GM12878 (cell line): ENCODE measurements around the gene IRF2. TPM values are rescaled to one million over a fixed set of nuclear protein-coding genes. Genes with fewer than 3 reads are reported as not detected.

ENCODE experiments used
- CBX5 ChIP-seq: sonication (generic); IDR thresholded peaks from 2 replicates; pipeline ENCODE4 v1.6.1; 2016; ENCODE audit warnings: low read depth, moderate library complexity, mild to moderate bottlenecking, inconsistent platforms
- CEBPB ChIP-seq, 2 experiments: fragments of 150-350 bp in 1 of 2; IDR thresholded peaks; 2 replicates each; pipeline ENCODE4 v1.6.1; 2012 to 2014; ENCODE audit warnings: low read depth in 2 of 2, low read length in 2 of 2, borderline replicate concordance in 1 of 2, inconsistent platforms in 1 of 2
- HDAC6 ChIP-seq: fragments of 200-600 bp; sonication (generic); IDR thresholded peaks from one replicate; pipeline ENCODE4 v1.8.0; 2017; ENCODE audit warnings: antibody characterized with exemption; ENCODE audit not compliant: unreplicated experiment
- MTA2 ChIP-seq: fragments of 450-650 bp; IDR thresholded peaks from 2 replicates; pipeline ENCODE4 v1.6.1; 2016; ENCODE audit warnings: low read depth, mild to moderate bottlenecking, moderate library complexity
- RB1 ChIP-seq: fragments of 450-650 bp; formaldehyde crosslinking; IDR thresholded peaks from 2 replicates; pipeline ENCODE4 v1.6.1; 2017; ENCODE audit warnings: mild to moderate bottlenecking, borderline replicate concordance
- SMAD1 ChIP-seq: fragments of 450-650 bp; IDR thresholded peaks from 2 replicates; pipeline ENCODE4 v1.6.1; 2018; ENCODE audit warnings: mild to moderate bottlenecking, low read depth; ENCODE audit not compliant: partially characterized antibody
- ZZZ3 ChIP-seq: IDR thresholded peaks from 2 replicates; pipeline ENCODE4 v1.6.1; 2011; ENCODE audit warnings: low read depth; ENCODE audit not compliant: control insufficient read depth, insufficient read length
- polyA plus RNA-seq, 11 experiments: library from polyadenylated mRNA; depleted of rRNA in 4 of 11; unstranded in 6 of 11; stranded (reverse) in 5 of 11; fragments of >200 nt; fragmentation: Nextera tagmentation in 4 of 11; fragmentation: Illumina TruSeq in 1 of 11; extraction: Ambion mirVana in 4 of 11; extraction: Trizol in 1 of 11; gene quantifications; 1 replicate in 1 of 11; 2 replicates in 10 of 11; pipeline versions ENCODE4 v1.2.1 to v1.2.3, GENCODE V29; 2011 to 2016; ENCODE audit warnings: inconsistent platforms in 2 of 11, missing spikeins in 2 of 11, low read depth in 1 of 11
- total RNA-seq, 4 experiments: library from RNA; depleted of rRNA in 3 of 4; stranded (reverse); fragments of >200 nt in 3 of 4; fragmentation: Illumina TruSeq in 1 of 4; extraction: Trizol in 1 of 4; gene quantifications; 2 replicates each; pipeline versions ENCODE4 v1.2.1 to v1.2.3, GENCODE V29; 2013 to 2021
- TF ChIP-seq, protein P1 (sequence below): IDR thresholded peaks from 2 replicates; pipeline ENCODE4 v1.6.1; 2012; ENCODE audit warnings: low read depth, low read length, improper control_type of control experiment
- TF ChIP-seq, protein P2 (sequence below): IDR thresholded peaks from 2 replicates; pipeline ENCODE4 v1.6.1; 2011; ENCODE audit warnings: low read depth, mild to moderate bottlenecking, low read length, moderate library complexity, borderline replicate concordance; ENCODE audit errors: extremely low read depth
- TF ChIP-seq, protein P3 (sequence below): fragments of 450-650 bp; IDR thresholded peaks from 2 replicates; pipeline ENCODE4 v1.6.1; 2016; ENCODE audit warnings: mild to moderate bottlenecking, moderate library complexity, borderline replicate concordance
- TF ChIP-seq, protein P4 (sequence below): fragments of 450-650 bp; IDR thresholded peaks from 2 replicates; pipeline ENCODE4 v1.6.1; 2016; ENCODE audit warnings: mild to moderate bottlenecking
- TF ChIP-seq, protein P5 (sequence below): fragments of 450-650 bp; formaldehyde crosslinking; IDR thresholded peaks from 2 replicates; pipeline ENCODE4 v1.4.0; 2022; ENCODE audit warnings: mild to moderate bottlenecking, moderate library complexity
- TF ChIP-seq, protein P6 (sequence below): fragments of 450-650 bp; IDR thresholded peaks from 2 replicates; pipeline ENCODE4 v1.6.1; 2018; ENCODE audit warnings: borderline replicate concordance, mild to moderate bottlenecking; ENCODE audit not compliant: partially characterized antibody
- TF ChIP-seq, protein P7 (sequence below): fragments of 150-350 bp; IDR thresholded peaks from 2 replicates; pipeline ENCODE4 v1.6.1; 2014; ENCODE audit warnings: mild to moderate bottlenecking, low read depth, low read length

The IRF2 gene
- total and polyA plus RNA-seq, 10 of the 15 experiments (the other 5 are each of a cell fraction or from before 2014, with no cell fraction given): 45.1 to 99.3 (median 58.9) TPM

DNA sequence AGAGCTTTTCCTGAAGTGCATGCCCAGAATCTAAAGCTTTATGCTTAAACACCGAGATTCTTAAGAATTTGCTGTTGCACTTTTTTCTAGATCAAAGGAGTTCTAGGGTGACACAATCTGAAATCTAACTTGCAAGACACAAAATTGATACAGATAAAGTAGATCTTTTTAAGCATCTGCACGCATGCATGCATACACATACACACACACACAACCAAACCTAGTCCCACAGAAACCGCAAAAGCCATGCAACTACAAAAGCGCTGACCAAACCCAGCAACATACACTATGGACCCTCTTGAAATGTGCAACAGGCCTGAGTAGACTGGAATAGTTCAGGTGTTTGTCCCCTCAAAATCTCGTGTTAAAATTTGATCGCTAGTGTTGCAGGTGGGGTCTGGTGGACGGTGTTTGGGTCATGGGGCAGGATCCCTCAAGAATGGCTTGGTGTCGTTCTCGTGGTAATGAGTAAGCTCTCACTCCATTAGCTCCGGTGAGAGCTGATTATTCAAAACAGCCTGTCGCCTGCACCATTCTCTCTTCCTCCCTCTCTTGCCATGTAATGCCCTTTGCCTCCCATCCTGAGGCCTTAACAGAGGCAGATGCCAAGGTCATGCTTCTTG is 52.7 kb downstream of the IRF2 start (continued):
- TF ChIP-seq ZZZ3 (no peak), HDAC6 (no peak), CBX5 (no peak), CEBPB (IDR thresholded peaks at IDR 0.05; ENCODE audit: borderline replicate concordance in 1 of 2, low read depth in 2 of 2, low read length in 2 of 2) (0 out of 4 replicates have a peak, but pooled peaks of 1 of the 2 experiments have one; percentile 29), RB1 (peak; percentile 30; the same call in 1 of the 2 replicates), MTA2 (peak; percentile 17), SMAD1 (no peak)
- TF ChIP-seq, protein P1, sequence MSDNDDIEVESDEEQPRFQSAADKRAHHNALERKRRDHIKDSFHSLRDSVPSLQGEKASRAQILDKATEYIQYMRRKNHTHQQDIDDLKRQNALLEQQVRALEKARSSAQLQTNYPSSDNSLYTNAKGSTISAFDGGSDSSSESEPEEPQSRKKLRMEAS: no peak
- TF ChIP-seq, protein P2, sequence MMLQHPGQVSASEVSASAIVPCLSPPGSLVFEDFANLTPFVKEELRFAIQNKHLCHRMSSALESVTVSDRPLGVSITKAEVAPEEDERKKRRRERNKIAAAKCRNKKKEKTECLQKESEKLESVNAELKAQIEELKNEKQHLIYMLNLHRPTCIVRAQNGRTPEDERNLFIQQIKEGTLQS: no peak
- TF ChIP-seq, protein P3, sequence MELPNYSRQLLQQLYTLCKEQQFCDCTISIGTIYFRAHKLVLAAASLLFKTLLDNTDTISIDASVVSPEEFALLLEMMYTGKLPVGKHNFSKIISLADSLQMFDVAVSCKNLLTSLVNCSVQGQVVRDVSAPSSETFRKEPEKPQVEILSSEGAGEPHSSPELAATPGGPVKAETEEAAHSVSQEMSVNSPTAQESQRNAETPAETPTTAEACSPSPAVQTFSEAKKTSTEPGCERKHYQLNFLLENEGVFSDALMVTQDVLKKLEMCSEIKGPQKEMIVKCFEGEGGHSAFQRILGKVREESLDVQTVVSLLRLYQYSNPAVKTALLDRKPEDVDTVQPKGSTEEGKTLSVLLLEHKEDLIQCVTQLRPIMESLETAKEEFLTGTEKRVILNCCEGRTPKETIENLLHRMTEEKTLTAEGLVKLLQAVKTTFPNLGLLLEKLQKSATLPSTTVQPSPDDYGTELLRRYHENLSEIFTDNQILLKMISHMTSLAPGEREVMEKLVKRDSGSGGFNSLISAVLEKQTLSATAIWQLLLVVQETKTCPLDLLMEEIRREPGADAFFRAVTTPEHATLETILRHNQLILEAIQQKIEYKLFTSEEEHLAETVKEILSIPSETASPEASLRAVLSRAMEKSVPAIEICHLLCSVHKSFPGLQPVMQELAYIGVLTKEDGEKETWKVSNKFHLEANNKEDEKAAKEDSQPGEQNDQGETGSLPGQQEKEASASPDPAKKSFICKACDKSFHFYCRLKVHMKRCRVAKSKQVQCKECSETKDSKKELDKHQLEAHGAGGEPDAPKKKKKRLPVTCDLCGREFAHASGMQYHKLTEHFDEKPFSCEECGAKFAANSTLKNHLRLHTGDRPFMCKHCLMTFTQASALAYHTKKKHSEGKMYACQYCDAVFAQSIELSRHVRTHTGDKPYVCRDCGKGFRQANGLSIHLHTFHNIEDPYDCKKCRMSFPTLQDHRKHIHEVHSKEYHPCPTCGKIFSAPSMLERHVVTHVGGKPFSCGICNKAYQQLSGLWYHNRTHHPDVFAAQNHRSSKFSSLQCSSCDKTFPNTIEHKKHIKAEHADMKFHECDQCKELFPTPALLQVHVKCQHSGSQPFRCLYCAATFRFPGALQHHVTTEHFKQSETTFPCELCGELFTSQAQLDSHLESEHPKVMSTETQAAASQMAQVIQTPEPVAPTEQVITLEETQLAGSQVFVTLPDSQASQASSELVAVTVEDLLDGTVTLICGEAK: no peak
- TF ChIP-seq, protein P4, sequence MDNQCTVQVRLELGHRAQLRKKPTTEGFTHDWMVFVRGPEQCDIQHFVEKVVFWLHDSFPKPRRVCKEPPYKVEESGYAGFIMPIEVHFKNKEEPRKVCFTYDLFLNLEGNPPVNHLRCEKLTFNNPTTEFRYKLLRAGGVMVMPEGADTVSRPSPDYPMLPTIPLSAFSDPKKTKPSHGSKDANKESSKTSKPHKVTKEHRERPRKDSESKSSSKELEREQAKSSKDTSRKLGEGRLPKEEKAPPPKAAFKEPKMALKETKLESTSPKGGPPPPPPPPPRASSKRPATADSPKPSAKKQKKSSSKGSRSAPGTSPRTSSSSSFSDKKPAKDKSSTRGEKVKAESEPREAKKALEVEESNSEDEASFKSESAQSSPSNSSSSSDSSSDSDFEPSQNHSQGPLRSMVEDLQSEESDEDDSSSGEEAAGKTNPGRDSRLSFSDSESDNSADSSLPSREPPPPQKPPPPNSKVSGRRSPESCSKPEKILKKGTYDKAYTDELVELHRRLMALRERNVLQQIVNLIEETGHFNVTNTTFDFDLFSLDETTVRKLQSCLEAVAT: peak; percentile 77
- TF ChIP-seq, protein P5, sequence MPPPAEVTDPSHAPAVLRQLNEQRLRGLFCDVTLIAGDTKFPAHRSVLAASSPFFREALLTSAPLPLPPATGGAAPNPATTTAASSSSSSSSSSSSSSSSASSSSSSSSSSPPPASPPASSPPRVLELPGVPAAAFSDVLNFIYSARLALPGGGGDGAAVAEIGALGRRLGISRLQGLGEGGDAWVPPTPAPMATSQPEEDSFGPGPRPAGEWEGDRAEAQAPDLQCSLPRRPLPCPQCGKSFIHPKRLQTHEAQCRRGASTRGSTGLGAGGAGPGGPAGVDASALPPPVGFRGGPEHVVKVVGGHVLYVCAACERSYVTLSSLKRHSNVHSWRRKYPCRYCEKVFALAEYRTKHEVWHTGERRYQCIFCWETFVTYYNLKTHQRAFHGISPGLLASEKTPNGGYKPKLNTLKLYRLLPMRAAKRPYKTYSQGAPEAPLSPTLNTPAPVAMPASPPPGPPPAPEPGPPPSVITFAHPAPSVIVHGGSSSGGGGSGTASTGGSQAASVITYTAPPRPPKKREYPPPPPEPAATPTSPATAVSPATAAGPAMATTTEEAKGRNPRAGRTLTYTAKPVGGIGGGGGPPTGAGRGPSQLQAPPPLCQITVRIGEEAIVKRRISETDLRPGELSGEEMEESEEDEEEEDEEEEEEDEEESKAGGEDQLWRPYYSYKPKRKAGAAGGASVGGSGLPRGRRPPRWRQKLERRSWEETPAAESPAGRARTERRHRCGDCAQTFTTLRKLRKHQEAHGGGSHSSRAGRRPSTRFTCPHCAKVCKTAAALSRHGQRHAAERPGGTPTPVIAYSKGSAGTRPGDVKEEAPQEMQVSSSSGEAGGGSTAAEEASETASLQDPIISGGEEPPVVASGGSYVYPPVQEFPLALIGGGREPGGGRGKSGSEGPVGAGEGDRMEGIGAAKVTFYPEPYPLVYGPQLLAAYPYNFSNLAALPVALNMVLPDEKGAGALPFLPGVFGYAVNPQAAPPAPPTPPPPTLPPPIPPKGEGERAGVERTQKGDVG (CRISPR knock-in tag): no peak
- TF ChIP-seq, protein P6, sequence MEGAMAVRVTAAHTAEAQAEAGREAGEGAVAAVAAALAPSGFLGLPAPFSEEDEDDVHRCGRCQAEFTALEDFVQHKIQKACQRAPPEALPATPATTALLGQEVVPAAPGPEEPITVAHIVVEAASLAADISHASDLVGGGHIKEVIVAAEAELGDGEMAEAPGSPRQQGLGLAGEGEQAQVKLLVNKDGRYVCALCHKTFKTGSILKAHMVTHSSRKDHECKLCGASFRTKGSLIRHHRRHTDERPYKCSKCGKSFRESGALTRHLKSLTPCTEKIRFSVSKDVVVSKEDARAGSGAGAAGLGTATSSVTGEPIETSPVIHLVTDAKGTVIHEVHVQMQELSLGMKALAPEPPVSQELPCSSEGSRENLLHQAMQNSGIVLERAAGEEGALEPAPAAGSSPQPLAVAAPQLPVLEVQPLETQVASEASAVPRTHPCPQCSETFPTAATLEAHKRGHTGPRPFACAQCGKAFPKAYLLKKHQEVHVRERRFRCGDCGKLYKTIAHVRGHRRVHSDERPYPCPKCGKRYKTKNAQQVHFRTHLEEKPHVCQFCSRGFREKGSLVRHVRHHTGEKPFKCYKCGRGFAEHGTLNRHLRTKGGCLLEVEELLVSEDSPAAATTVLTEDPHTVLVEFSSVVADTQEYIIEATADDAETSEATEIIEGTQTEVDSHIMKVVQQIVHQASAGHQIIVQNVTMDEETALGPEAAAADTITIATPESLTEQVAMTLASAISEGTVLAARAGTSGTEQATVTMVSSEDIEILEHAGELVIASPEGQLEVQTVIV: no peak
- TF ChIP-seq, protein P7, sequence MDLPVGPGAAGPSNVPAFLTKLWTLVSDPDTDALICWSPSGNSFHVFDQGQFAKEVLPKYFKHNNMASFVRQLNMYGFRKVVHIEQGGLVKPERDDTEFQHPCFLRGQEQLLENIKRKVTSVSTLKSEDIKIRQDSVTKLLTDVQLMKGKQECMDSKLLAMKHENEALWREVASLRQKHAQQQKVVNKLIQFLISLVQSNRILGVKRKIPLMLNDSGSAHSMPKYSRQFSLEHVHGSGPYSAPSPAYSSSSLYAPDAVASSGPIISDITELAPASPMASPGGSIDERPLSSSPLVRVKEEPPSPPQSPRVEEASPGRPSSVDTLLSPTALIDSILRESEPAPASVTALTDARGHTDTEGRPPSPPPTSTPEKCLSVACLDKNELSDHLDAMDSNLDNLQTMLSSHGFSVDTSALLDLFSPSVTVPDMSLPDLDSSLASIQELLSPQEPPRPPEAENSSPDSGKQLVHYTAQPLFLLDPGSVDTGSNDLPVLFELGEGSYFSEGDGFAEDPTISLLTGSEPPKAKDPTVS: no peak
